Measurements from ENCODE around the gene INSRR. TPM values are rescaled to one million over a fixed set of nuclear protein-coding genes. Genes with fewer than 3 reads are reported as not detected.

The INSRR gene
- total RNA-seq, 1 donor from 2014 or later: 1.7 TPM

GRCh38 chr1:156823210-156823790 lies 35.6 kb downstream of the INSRR start:
- Mint-ChIP-seq H3K4me1 (ENCODE audit: unreplicated experiment) (peaks cover 3% of the 10 kb centered on the region), H3K36me3 (no peaks in the 10 kb centered on the region), H3K9me3 (peaks cover 5% of the 10 kb centered on the region), H3K27me3 (peaks cover 58% of the 10 kb centered on the region), H3K4me3 (no peak overlapping the region), H3K27ac (no peak overlapping the region)
- DNase-seq (ENCODE audit: extremely low spot score, unreplicated experiment): no peak
- TF ChIP-seq CTCF (conservative IDR thresholded peaks at IDR 0.05): no peak

GRCh38 chr1:156822680-156823079 lies 36.2 kb downstream of the INSRR start:
- Mint-ChIP-seq H3K27ac (no peak overlapping the region), H3K36me3 (no peaks in the 10 kb centered on the region), H3K4me1 (ENCODE audit: unreplicated experiment) (no peaks in the 10 kb centered on the region), H3K9me3 (peaks cover 5% of the 10 kb centered on the region), H3K4me3 (no peak overlapping the region), H3K27me3 (peaks cover 56% of the 10 kb centered on the region)
- no peak for TF ChIP-seq CTCF (conservative IDR thresholded peaks at IDR 0.05)
- DNase-seq (ENCODE audit: extremely low spot score, unreplicated experiment): no peak

GRCh38 chr1:156821801-156822200 lies 37.1 kb downstream of the INSRR start:
- no peak overlapping the region for H3K4me3 Mint-ChIP-seq
- H3K27ac Mint-ChIP-seq: no peak overlapping the region

GRCh38 chr1:156816561-156817328 lies 42.2 kb downstream of the INSRR start, which contains the start of gene SH2D2A:
TSS of gene SH2D2A (minus strand) at chr1:156816848. CDS start at chr1:156816708, 140 bp downstream.
- Mint-ChIP-seq H3K36me3 (no peaks in the 10 kb centered on the region), H3K27ac (no peak within 1 kb of the TSS), H3K27me3 (peaks cover 57% of the 10 kb centered on the region), H3K4me3 (peak within 1 kb of the TSS; percentile 58), H3K9me3 (peaks cover 5% of the 10 kb centered on the region), H3K4me1 (ENCODE audit: unreplicated experiment) (peaks cover 16% of the 10 kb centered on the region)
- TF ChIP-seq CTCF (conservative IDR thresholded peaks at IDR 0.05): no peak
- no peak for DNase-seq (ENCODE audit: extremely low spot score, unreplicated experiment)

More at GRCh38 chr1:156821801-156822200, 37.1 kb downstream of the INSRR start:
- no peaks in the 10 kb centered on the region for H3K4me1 Mint-ChIP-seq (ENCODE audit: unreplicated experiment)
- no peak for TF ChIP-seq CTCF (conservative IDR thresholded peaks at IDR 0.05)
- H3K9me3 Mint-ChIP-seq: peaks cover 5% of the 10 kb centered on the region
- peaks cover 59% of the 10 kb centered on the region for H3K27me3 Mint-ChIP-seq
- no peak for DNase-seq (ENCODE audit: extremely low spot score, unreplicated experiment)
- H3K36me3 Mint-ChIP-seq: no peaks in the 10 kb centered on the region

- Mint-ChIP-seq H3K36me3 (no peaks in the 10 kb centered on the region), H3K9me3 (peaks cover 5% of the 10 kb centered on the region), H3K27me3 (peaks cover 57% of the 10 kb centered on the region), H3K4me1 (ENCODE audit: unreplicated experiment) (peaks cover 23% of the 10 kb centered on the region), H3K27ac (no peak overlapping the region), H3K4me3 (no peak overlapping the region)
- no peak for DNase-seq (ENCODE audit: extremely low spot score, unreplicated experiment)
- TF ChIP-seq CTCF (conservative IDR thresholded peaks at IDR 0.05): no peak
These were observed 42.9 kb downstream of the INSRR start for GRCh38 chr1:156815961-156816422.

Data from type B pancreatic cell (in vitro differentiated cells).